K562 (cell line): ENCODE measurements around the gene COL13A1.

ENCODE experiments used
- CBX5 ChIP-seq: IDR thresholded peaks from 2 replicates; pipeline ENCODE4 v1.6.1; 2014; ENCODE audit warnings: low read depth, borderline replicate concordance
- EZH2 ChIP-seq: IDR thresholded peaks from 2 replicates; pipeline ENCODE4 v1.6.1; 2012; ENCODE audit warnings: low read depth, mild to moderate bottlenecking, inconsistent platforms, low read length, borderline replicate concordance
- FOXM1 ChIP-seq, 2 experiments: fragments of 450-650 bp in 1 of 2; sonication (generic) in 1 of 2; formaldehyde crosslinking in 1 of 2; IDR thresholded peaks; 2 replicates each; pipeline versions ENCODE4 v1.6.1 to v1.9.0; 2017 to 2022; ENCODE audit warnings: low read depth in 2 of 2, mild to moderate bottlenecking in 2 of 2, missing genetic modification reagents in 1 of 2, moderate library complexity in 1 of 2
- PTBP1 ChIP-seq: fragments of 200-400 bp; formaldehyde crosslinking; IDR thresholded peaks from 2 replicates; pipeline ENCODE4 v1.6.1; 2017; ENCODE audit warnings: low read depth, low read length
- RBBP5 ChIP-seq: fragments of 200-600 bp; sonication (generic); IDR thresholded peaks from 2 replicates; pipeline ENCODE4 v1.6.1; 2012; ENCODE audit warnings: borderline replicate concordance, mild to moderate bottlenecking, low read length, control low read depth, inconsistent platforms; ENCODE audit not compliant: insufficient read depth, poor library complexity, severe bottlenecking
- RFX5 ChIP-seq: IDR thresholded peaks from 2 replicates; pipeline ENCODE4 v1.6.1; 2011; ENCODE audit warnings: low read depth, mild to moderate bottlenecking, improper control_type of control experiment, low read length
- SIX5 ChIP-seq, 2 experiments: IDR thresholded peaks; 2 replicates each; pipeline ENCODE4 v1.6.1; 2011; ENCODE audit warnings: low read length in 2 of 2, borderline replicate concordance in 1 of 2, low read depth in 1 of 2, mild to moderate bottlenecking in 1 of 2, moderate library complexity in 1 of 2; ENCODE audit not compliant: insufficient read depth in 1 of 2
- TF ChIP-seq, protein P1 (sequence below), 2 experiments: fragments of 450-650 bp in 1 of 2; IDR thresholded peaks; 2 replicates each; pipeline ENCODE4 v1.6.1; 2011 to 2017; ENCODE audit warnings: low read depth in 2 of 2, antibody characterized with exemption in 1 of 2, borderline replicate concordance in 1 of 2, low read length in 1 of 2, mild to moderate bottlenecking in 1 of 2, mixed read lengths in 1 of 2; ENCODE audit not compliant: control insufficient read depth in 1 of 2
- TF ChIP-seq, protein P2 (sequence below), 3 experiments: IDR thresholded peaks in 2 of 3; conservative IDR thresholded peaks in 1 of 3; 2 replicates each; pipeline ENCODE4 v1.5.1; 2011 to 2012; ENCODE audit warnings: low read length in 3 of 3, mild to moderate bottlenecking in 3 of 3, control low read depth in 2 of 3, improper control_type of control experiment in 1 of 3, inconsistent platforms in 1 of 3, low read depth in 1 of 3, mixed read lengths in 1 of 3, moderate library complexity in 1 of 3; ENCODE audit not compliant: insufficient read depth in 2 of 3
- TF ChIP-seq, protein P3 (sequence below): sonication (generic); formaldehyde crosslinking; IDR thresholded peaks from 2 replicates; pipeline ENCODE4 v1.8.1; 2023; ENCODE audit warnings: mild to moderate bottlenecking, missing genetic modification reagents

DNA sequence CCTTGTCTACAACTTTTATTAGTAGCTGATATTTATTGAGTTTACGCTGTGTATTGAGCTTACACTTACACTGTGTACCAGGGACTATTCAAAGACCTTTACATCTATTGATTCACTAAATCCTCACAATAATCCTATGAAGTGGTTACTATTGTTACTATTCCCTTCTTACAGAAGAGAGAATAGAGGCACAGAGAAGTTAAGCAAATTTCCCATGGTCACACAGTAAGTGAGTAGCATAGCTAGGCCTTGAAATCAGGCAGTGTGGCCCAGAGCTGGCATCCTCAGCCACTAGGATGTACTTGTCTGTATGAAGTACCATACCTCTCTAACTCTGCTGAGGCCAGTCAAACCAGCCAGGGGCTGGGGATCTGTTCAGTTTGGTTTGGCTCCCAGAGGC lies 7.6 kb downstream of the COL13A1 start:
- TF ChIP-seq, protein P1, sequence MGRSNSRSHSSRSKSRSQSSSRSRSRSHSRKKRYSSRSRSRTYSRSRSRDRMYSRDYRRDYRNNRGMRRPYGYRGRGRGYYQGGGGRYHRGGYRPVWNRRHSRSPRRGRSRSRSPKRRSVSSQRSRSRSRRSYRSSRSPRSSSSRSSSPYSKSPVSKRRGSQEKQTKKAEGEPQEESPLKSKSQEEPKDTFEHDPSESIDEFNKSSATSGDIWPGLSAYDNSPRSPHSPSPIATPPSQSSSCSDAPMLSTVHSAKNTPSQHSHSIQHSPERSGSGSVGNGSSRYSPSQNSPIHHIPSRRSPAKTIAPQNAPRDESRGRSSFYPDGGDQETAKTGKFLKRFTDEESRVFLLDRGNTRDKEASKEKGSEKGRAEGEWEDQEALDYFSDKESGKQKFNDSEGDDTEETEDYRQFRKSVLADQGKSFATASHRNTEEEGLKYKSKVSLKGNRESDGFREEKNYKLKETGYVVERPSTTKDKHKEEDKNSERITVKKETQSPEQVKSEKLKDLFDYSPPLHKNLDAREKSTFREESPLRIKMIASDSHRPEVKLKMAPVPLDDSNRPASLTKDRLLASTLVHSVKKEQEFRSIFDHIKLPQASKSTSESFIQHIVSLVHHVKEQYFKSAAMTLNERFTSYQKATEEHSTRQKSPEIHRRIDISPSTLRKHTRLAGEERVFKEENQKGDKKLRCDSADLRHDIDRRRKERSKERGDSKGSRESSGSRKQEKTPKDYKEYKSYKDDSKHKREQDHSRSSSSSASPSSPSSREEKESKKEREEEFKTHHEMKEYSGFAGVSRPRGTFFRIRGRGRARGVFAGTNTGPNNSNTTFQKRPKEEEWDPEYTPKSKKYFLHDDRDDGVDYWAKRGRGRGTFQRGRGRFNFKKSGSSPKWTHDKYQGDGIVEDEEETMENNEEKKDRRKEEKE (IDR thresholded peaks at IDR 0.05; ENCODE audit: borderline replicate concordance in 1 of 2, control insufficient read depth in 1 of 2, low read depth in 2 of 2, low read length in 1 of 2), result no peak
- no peak for TF ChIP-seq CBX5
- TF ChIP-seq RBBP5, result no peak
- TF ChIP-seq, protein P2, sequence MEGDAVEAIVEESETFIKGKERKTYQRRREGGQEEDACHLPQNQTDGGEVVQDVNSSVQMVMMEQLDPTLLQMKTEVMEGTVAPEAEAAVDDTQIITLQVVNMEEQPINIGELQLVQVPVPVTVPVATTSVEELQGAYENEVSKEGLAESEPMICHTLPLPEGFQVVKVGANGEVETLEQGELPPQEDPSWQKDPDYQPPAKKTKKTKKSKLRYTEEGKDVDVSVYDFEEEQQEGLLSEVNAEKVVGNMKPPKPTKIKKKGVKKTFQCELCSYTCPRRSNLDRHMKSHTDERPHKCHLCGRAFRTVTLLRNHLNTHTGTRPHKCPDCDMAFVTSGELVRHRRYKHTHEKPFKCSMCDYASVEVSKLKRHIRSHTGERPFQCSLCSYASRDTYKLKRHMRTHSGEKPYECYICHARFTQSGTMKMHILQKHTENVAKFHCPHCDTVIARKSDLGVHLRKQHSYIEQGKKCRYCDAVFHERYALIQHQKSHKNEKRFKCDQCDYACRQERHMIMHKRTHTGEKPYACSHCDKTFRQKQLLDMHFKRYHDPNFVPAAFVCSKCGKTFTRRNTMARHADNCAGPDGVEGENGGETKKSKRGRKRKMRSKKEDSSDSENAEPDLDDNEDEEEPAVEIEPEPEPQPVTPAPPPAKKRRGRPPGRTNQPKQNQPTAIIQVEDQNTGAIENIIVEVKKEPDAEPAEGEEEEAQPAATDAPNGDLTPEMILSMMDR (IDR thresholded peaks at IDR 0.05 in 2 of 3, conservative IDR thresholded peaks at IDR 0.05 in 1 of 3; ENCODE audit: insufficient read depth in 2 of 3, low read depth in 1 of 3, low read length in 3 of 3), result no peak
- TF ChIP-seq SIX5 (IDR thresholded peaks at IDR 0.05; ENCODE audit: borderline replicate concordance in 1 of 2, insufficient read depth in 1 of 2, low read depth in 1 of 2, low read length in 2 of 2), result no peak
- TF ChIP-seq, protein P3, sequence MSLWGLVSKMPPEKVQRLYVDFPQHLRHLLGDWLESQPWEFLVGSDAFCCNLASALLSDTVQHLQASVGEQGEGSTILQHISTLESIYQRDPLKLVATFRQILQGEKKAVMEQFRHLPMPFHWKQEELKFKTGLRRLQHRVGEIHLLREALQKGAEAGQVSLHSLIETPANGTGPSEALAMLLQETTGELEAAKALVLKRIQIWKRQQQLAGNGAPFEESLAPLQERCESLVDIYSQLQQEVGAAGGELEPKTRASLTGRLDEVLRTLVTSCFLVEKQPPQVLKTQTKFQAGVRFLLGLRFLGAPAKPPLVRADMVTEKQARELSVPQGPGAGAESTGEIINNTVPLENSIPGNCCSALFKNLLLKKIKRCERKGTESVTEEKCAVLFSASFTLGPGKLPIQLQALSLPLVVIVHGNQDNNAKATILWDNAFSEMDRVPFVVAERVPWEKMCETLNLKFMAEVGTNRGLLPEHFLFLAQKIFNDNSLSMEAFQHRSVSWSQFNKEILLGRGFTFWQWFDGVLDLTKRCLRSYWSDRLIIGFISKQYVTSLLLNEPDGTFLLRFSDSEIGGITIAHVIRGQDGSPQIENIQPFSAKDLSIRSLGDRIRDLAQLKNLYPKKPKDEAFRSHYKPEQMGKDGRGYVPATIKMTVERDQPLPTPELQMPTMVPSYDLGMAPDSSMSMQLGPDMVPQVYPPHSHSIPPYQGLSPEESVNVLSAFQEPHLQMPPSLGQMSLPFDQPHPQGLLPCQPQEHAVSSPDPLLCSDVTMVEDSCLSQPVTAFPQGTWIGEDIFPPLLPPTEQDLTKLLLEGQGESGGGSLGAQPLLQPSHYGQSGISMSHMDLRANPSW (CRISPR knock-in tag), result no peak
- no peak for TF ChIP-seq EZH2
- no peak for TF ChIP-seq RFX5
- TF ChIP-seq PTBP1, result no peak
- TF ChIP-seq FOXM1 (IDR thresholded peaks at IDR 0.05; ENCODE audit: low read depth), result no peak
- no peak for TF ChIP-seq FOXM1 (CRISPR knock-in tag; IDR thresholded peaks at IDR 0.05; ENCODE audit: low read depth)
